Progenitor cell of endocrine pancreas (in vitro differentiated cells): Measurements from ENCODE around the gene RPRML. TPM values are rescaled to one million over a fixed set of nuclear protein-coding genes. Genes with fewer than 3 reads are reported as not detected.

Experiments used
- DNase-seq: peaks from one replicate; pipeline ENCODE4 v3.0.0; 2021; ENCODE audit warnings: low spot score; ENCODE audit not compliant: unreplicated experiment
- H3K27ac Mint-ChIP-seq: 2 replicates; pipeline ENCODE4 v1.8.0; 2021; ENCODE audit warnings: mild to moderate bottlenecking, moderate library complexity, mixed read lengths
- H3K27me3 Mint-ChIP-seq: 2 replicates; pipeline ENCODE4 v1.8.0; 2021; ENCODE audit warnings: mixed read lengths
- H3K36me3 Mint-ChIP-seq: 2 replicates; pipeline ENCODE4 v1.8.0; 2022; ENCODE audit warnings: mixed read lengths; ENCODE audit not compliant: insufficient read depth
- H3K4me1 Mint-ChIP-seq: 2 replicates; pipeline ENCODE4 v1.8.0; 2021; ENCODE audit warnings: low read depth, mixed read lengths
- H3K4me3 Mint-ChIP-seq: 2 replicates; pipeline ENCODE4 v1.8.0; 2021; ENCODE audit warnings: low read depth, mild to moderate bottlenecking, moderate library complexity, mixed read lengths
- H3K9me3 Mint-ChIP-seq: 2 replicates; pipeline ENCODE4 v1.8.0; 2021; ENCODE audit warnings: low read depth, mixed read lengths
- CTCF ChIP-seq: fragments of 200-600 bp; sonication (generic); IDR thresholded peaks from one replicate; pipeline ENCODE4 v1.5.0; 2021; ENCODE audit warnings: antibody characterized with exemption, mild to moderate bottlenecking; ENCODE audit not compliant: unreplicated experiment
- total RNA-seq: library from RNA; stranded (reverse); gene quantifications from 2 replicates; pipeline ENCODE4 v1.2.1, GENCODE V29; 2021

Gene RPRML
- total RNA-seq, 1 donor from 2014 or later = not detected

GRCh38 chr17:46943501-46944393 is 35.3 kb downstream of the RPRML start:
- H3K27me3 Mint-ChIP-seq = peaks cover 2% of the 10 kb centered on the region
- peak overlapping the region; percentile 58 for H3K27ac Mint-ChIP-seq
- no peak for TF ChIP-seq CTCF
- peaks cover 9% of the 10 kb centered on the region for H3K36me3 Mint-ChIP-seq
- peaks cover 10% of the 10 kb centered on the region for H3K4me1 Mint-ChIP-seq
- no peaks in the 10 kb centered on the region for H3K9me3 Mint-ChIP-seq
- H3K4me3 Mint-ChIP-seq = no peak overlapping the region
- DNase-seq = no peak

- Mint-ChIP-seq H3K9me3 (no peaks in the 10 kb centered on the region), H3K4me1 (peaks cover 10% of the 10 kb centered on the region), H3K27me3 (peaks cover 2% of the 10 kb centered on the region), H3K36me3 (peaks cover 10% of the 10 kb centered on the region), H3K4me3 (no peak overlapping the region), H3K27ac (no peak overlapping the region)
- TF ChIP-seq CTCF = no peak
- no peak for DNase-seq
These were observed 35.9 kb downstream of the RPRML start for GRCh38 chr17:46943218-46943500.

GRCh38 chr17:46942441-46943217 is 36.4 kb downstream of the RPRML start:
- H3K27me3 Mint-ChIP-seq = peaks cover 2% of the 10 kb centered on the region
- H3K36me3 Mint-ChIP-seq = peaks cover 10% of the 10 kb centered on the region
- peaks cover 10% of the 10 kb centered on the region for H3K4me1 Mint-ChIP-seq
- no peak overlapping the region for H3K4me3 Mint-ChIP-seq
- H3K9me3 Mint-ChIP-seq = no peaks in the 10 kb centered on the region
- H3K27ac Mint-ChIP-seq = no peak overlapping the region
- TF ChIP-seq CTCF = peak; percentile 78
- DNase-seq = peak; percentile 55

- Mint-ChIP-seq H3K36me3 (peaks cover 10% of the 10 kb centered on the region), H3K9me3 (no peaks in the 10 kb centered on the region), H3K4me3 (no peak overlapping the region), H3K4me1 (peaks cover 10% of the 10 kb centered on the region), H3K27ac (no peak overlapping the region), H3K27me3 (peaks cover 2% of the 10 kb centered on the region)
- DNase-seq = peak; percentile 63
- TF ChIP-seq CTCF = peak; percentile 85
These were observed 38.2 kb downstream of the RPRML start for GRCh38 chr17:46940692-46941404.

DNA sequence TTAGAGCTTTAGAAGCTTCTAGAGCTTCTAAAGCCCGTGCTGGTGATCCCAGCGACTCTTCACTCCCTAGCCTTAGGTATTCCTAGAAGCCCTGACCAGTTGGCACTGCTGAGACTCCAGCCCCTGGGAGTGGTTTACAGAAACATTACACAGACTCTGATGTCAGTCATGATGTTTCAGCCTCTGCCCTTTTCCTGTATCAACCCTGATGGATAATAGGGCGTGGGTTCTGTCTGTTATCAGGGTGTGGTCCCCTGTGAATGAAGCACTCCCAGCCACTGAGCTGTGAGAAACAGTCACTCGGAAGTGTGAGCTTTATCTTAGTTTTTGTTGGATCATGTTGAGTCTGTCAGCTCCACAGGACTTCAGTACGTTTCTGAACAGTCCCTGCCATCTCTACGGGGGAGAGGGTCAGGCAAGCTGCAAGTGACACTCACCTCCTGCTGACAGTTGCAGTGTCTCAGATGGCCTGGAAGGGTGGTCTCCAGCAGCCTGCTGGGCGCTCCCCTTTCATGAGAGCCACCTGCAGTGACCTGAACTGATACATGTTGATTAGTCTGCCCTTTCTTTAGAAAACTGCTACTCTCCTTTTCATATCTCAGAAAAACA is 43.3 kb downstream of the RPRML start:
- DNase-seq = no peak
- TF ChIP-seq CTCF = no peak

More for the DNA sequence above, 43.3 kb downstream of the RPRML start:
- no peak overlapping the region for H3K27ac Mint-ChIP-seq
- peaks cover 18% of the 10 kb centered on the region for H3K36me3 Mint-ChIP-seq
- H3K27me3 Mint-ChIP-seq = no peaks in the 10 kb centered on the region
- no peaks in the 10 kb centered on the region for H3K4me1 Mint-ChIP-seq
- H3K4me3 Mint-ChIP-seq = no peak overlapping the region
- H3K9me3 Mint-ChIP-seq = no peaks in the 10 kb centered on the region
